Hepatocyte (in vitro differentiated cells): ENCODE measurements around the gene STKLD1. TPM values are rescaled to one million over a fixed set of nuclear protein-coding genes. Genes with fewer than 3 reads are reported as not detected.

Experiments used
- DNase-seq: peaks from one replicate; pipeline ENCODE4 v3.0.0-alpha.2; 2016; ENCODE audit warnings: low spot score
- H2AFZ ChIP-seq: fragments of 200-600 bp; sonication (generic); 2 replicates; pipeline ENCODE4 v1.6.0; 2016; ENCODE audit warnings: antibody characterized with exemption, mild to moderate bottlenecking
- H3K27ac ChIP-seq: fragments of 200-600 bp; sonication (generic); 2 replicates; pipeline ENCODE4 v1.5.1; 2016; ENCODE audit warnings: mild to moderate bottlenecking
- H3K27me3 ChIP-seq: fragments of 200-600 bp; sonication (generic); 2 replicates; pipeline ENCODE4 v1.6.1; 2016
- H3K36me3 ChIP-seq: fragments of 200-600 bp; sonication (generic); replicated peaks from 2 replicates; pipeline ENCODE4 v1.5.1; 2016; ENCODE audit warnings: low read depth; ENCODE audit not compliant: insufficient read depth
- H3K4me1 ChIP-seq: fragments of 200-600 bp; sonication (generic); 2 replicates; pipeline ENCODE4 v1.5.1; 2016; ENCODE audit warnings: mild to moderate bottlenecking, moderate library complexity; ENCODE audit not compliant: insufficient read depth
- H3K4me2 ChIP-seq: fragments of 200-600 bp; sonication (generic); 2 replicates; pipeline ENCODE4 v1.6.0; 2016
- H3K4me3 ChIP-seq: fragments of 200-600 bp; sonication (generic); 2 replicates; pipeline ENCODE4 v1.5.1; 2016; ENCODE audit warnings: mild to moderate bottlenecking
- H3K79me2 ChIP-seq: fragments of 200-600 bp; sonication (generic); 2 replicates; pipeline ENCODE4 v1.6.0; 2017; ENCODE audit warnings: mild to moderate bottlenecking
- H3K9me2 ChIP-seq: fragments of 200-600 bp; sonication (generic); replicated peaks from 2 replicates; pipeline ENCODE4 v1.6.0; 2017; ENCODE audit warnings: mild to moderate bottlenecking; ENCODE audit not compliant: insufficient read depth
- H3K9me3 ChIP-seq: fragments of 200-600 bp; sonication (generic); 2 replicates; pipeline ENCODE4 v1.5.1; 2016; ENCODE audit warnings: low read depth, mild to moderate bottlenecking
- H4K20me1 ChIP-seq: fragments of 200-600 bp; sonication (generic); 2 replicates; pipeline ENCODE4 v1.6.0; 2016; ENCODE audit warnings: mild to moderate bottlenecking; ENCODE audit not compliant: insufficient read depth, poor library complexity, severe bottlenecking
- CTCF ChIP-seq: fragments of 200-600 bp; sonication (generic); IDR thresholded peaks from 2 replicates; pipeline ENCODE4 v1.5.1; 2016; ENCODE audit warnings: antibody characterized with exemption, mild to moderate bottlenecking; ENCODE audit not compliant: poor library complexity
- EZH2 ChIP-seq: fragments of 200-600 bp; sonication (generic); IDR thresholded peaks from 2 replicates; pipeline ENCODE4 v1.6.1; 2016; ENCODE audit warnings: antibody characterized with exemption, mild to moderate bottlenecking, borderline replicate concordance
- EZH2phosphoT487 ChIP-seq: fragments of 200-600 bp; sonication (generic); IDR thresholded peaks from one replicate; pipeline ENCODE4 v1.6.1; 2018; ENCODE audit warnings: antibody characterized with exemption, mild to moderate bottlenecking, low read depth, moderate library complexity; ENCODE audit not compliant: unreplicated experiment, severe bottlenecking
- WGBS: methylation state at CpG from one replicate; pipeline ENCODE4 v1.1.6; 2016; ENCODE audit warnings: low lambda C conversion rate; ENCODE audit errors: missing lambda C conversion rate; 5-methylcytosine and 5-hydroxymethylcytosine counted together
- polyA plus RNA-seq: library from polyadenylated mRNA; unstranded; fragments of >200 nt; fragmentation: Nextera tagmentation; extraction: Ambion mirVana; gene quantifications from 2 replicates; pipeline ENCODE4 v1.2.1, GENCODE V29; 2016
- total RNA-seq: library from RNA; depleted of rRNA; stranded (reverse); fragments of >200 nt; gene quantifications from 2 replicates; pipeline ENCODE4 v1.2.3, GENCODE V29; 2014

The STKLD1 gene
- total and polyA plus RNA-seq, 2 experiments from 2014 or later = 0.10 to 2.5 TPM

GRCh38 chr9:133331221-133331620 lies 44.9 kb upstream of the STKLD1 start:
- H4K20me1 ChIP-seq = no peaks in the 10 kb centered on the region
- H3K79me2 ChIP-seq = peaks cover 28% of the 10 kb centered on the region
- H3K9me2 ChIP-seq = no peaks in the 10 kb centered on the region
- H3K27me3 ChIP-seq = no peaks in the 10 kb centered on the region
- H3K4me2 ChIP-seq = no peak overlapping the region
- no peak for DNase-seq
- no peaks in the 10 kb centered on the region for H3K9me3 ChIP-seq
- peaks cover 9% of the 10 kb centered on the region for H3K4me1 ChIP-seq
- no peak overlapping the region for H2AFZ ChIP-seq
- WGBS = 92% methylated on average over 18 of the region's 19 CpGs
- TF ChIP-seq CTCF = no peak
- TF ChIP-seq EZH2 = no peak
- TF ChIP-seq EZH2phosphoT487 = no peak
- H3K4me3 ChIP-seq = no peak overlapping the region
- H3K36me3 ChIP-seq = no peaks in the 10 kb centered on the region
- no peak overlapping the region for H3K27ac ChIP-seq

GRCh38 chr9:133331641-133332380 lies 44.4 kb upstream of the STKLD1 start:
- H3K4me3 ChIP-seq = no peak overlapping the region
- no peak for DNase-seq
- no peak overlapping the region for H2AFZ ChIP-seq
- peaks cover 28% of the 10 kb centered on the region for H3K79me2 ChIP-seq
- no peak overlapping the region for H3K4me2 ChIP-seq
- H3K27me3 ChIP-seq = no peaks in the 10 kb centered on the region
- no peaks in the 10 kb centered on the region for H3K36me3 ChIP-seq
- H3K4me1 ChIP-seq = peaks cover 9% of the 10 kb centered on the region
- WGBS = 97% methylated on average over 47 of the region's 57 CpGs
- no peaks in the 10 kb centered on the region for H3K9me2 ChIP-seq
- H3K9me3 ChIP-seq = no peaks in the 10 kb centered on the region
- no peaks in the 10 kb centered on the region for H4K20me1 ChIP-seq
- TF ChIP-seq EZH2 (no peak), CTCF (no peak), EZH2phosphoT487 (no peak)
- no peak overlapping the region for H3K27ac ChIP-seq

- Histone ChIP-seq H3K36me3 (no peaks in the 10 kb centered on the region), H3K9me2 (no peaks in the 10 kb centered on the region), H3K27ac (no peak overlapping the region), H3K79me2 (peaks cover 28% of the 10 kb centered on the region), H3K4me1 (peaks cover 9% of the 10 kb centered on the region), H3K9me3 (no peaks in the 10 kb centered on the region), H2AFZ (no peak overlapping the region), H3K4me3 (no peak overlapping the region), H4K20me1 (no peaks in the 10 kb centered on the region), H3K4me2 (no peak overlapping the region), H3K27me3 (no peaks in the 10 kb centered on the region)
- DNase-seq = no peak
- WGBS = 94% methylated on average over 20 of the region's 20 CpGs
- TF ChIP-seq EZH2 = no peak
- no peak for TF ChIP-seq EZH2phosphoT487
Observed at GRCh38 chr9:133332381-133332730, 43.8 kb upstream of the STKLD1 start.

- WGBS = 95% methylated on average over 11 of the region's 11 CpGs
- no peaks in the 10 kb centered on the region for H3K36me3 ChIP-seq
- no peak overlapping the region for H3K4me3 ChIP-seq
- no peaks in the 10 kb centered on the region for H4K20me1 ChIP-seq
- no peaks in the 10 kb centered on the region for H3K9me3 ChIP-seq
- no peak for DNase-seq
- no peak overlapping the region for H3K27ac ChIP-seq
- no peaks in the 10 kb centered on the region for H3K9me2 ChIP-seq
- H3K4me2 ChIP-seq = no peak overlapping the region
- TF ChIP-seq EZH2phosphoT487 (no peak), CTCF (no peak), EZH2 (no peak)
- H3K79me2 ChIP-seq = peaks cover 28% of the 10 kb centered on the region
- no peaks in the 10 kb centered on the region for H3K27me3 ChIP-seq
- H3K4me1 ChIP-seq = peaks cover 9% of the 10 kb centered on the region
- H2AFZ ChIP-seq = no peak overlapping the region
Observed at GRCh38 chr9:133333011-133333410, 43.2 kb upstream of the STKLD1 start.
